H1 (cell line): ENCODE results near the gene SLC22A3. TPM values are rescaled to one million over a fixed set of nuclear protein-coding genes. Genes with fewer than 3 reads are reported as not detected.

Experiments
- CHD7 ChIP-seq: fragments of 300-600 bp; sonication (generic); IDR thresholded peaks from 2 replicates; pipeline ENCODE4 v1.7.1; 2012; ENCODE audit warnings: low read length, moderate library complexity, mild to moderate bottlenecking, inconsistent platforms; ENCODE audit not compliant: insufficient replicate concordance
- E2F6 ChIP-seq: IDR thresholded peaks from 2 replicates; pipeline ENCODE4 v1.6.1; 2012; ENCODE audit warnings: inconsistent platforms
- JUN ChIP-seq: IDR thresholded peaks from 2 replicates; pipeline ENCODE4 v1.6.1; 2011; ENCODE audit warnings: low read depth, mild to moderate bottlenecking, improper control_type of control experiment, low read length
- POLR2A ChIP-seq, 2 experiments: IDR thresholded peaks; 1 replicate in 1 of 2; 2 replicates in 1 of 2; pipeline ENCODE4 v1.6.1; 2011; ENCODE audit warnings: low read depth in 2 of 2, low read length in 2 of 2, mild to moderate bottlenecking in 2 of 2; ENCODE audit errors: control extremely low read depth in 1 of 2
- RAD21 ChIP-seq, 2 experiments: IDR thresholded peaks in 1 of 2; conservative IDR thresholded peaks in 1 of 2; 2 replicates each; pipeline ENCODE4 v1.6.1; 2011; ENCODE audit warnings: low read depth in 2 of 2, low read length in 2 of 2, improper control_type of control experiment in 1 of 2, inconsistent platforms in 1 of 2, mild to moderate bottlenecking in 1 of 2, moderate library complexity in 1 of 2
- SIRT6 ChIP-seq: IDR thresholded peaks from one replicate; pipeline ENCODE4 v1.7.1; 2012; ENCODE audit warnings: low read length, inconsistent platforms
- SP1 ChIP-seq: IDR thresholded peaks from 2 replicates; pipeline ENCODE4 v1.6.1; 2011; ENCODE audit warnings: low read depth, low read length
- SP2 ChIP-seq: IDR thresholded peaks from 2 replicates; pipeline ENCODE4 v1.6.1; 2012; ENCODE audit warnings: mild to moderate bottlenecking, low read length, inconsistent platforms
- TAF7 ChIP-seq: optimal IDR thresholded peaks from 2 replicates; pipeline ENCODE3; 2011; ENCODE audit warnings: low read depth, mild to moderate bottlenecking, inconsistent platforms, low read length, moderate library complexity, borderline replicate concordance
- polyA plus RNA-seq, 7 experiments: library from polyadenylated mRNA; depleted of rRNA in 3 of 7; stranded (reverse) in 5 of 7; unstranded in 2 of 7; fragments of >200 nt in 5 of 7; fragments of 200-250 nt in 2 of 7; gene quantifications; 1 replicate in 5 of 7; 2 replicates in 1 of 7; 4 replicates in 1 of 7; pipeline versions ENCODE4 v1.2.1 to v1.2.3, GENCODE V29; 2011 to 2013; ENCODE audit warnings: missing spikeins in 2 of 7, mixed read lengths in 2 of 7
- total RNA-seq: library from RNA; stranded (reverse); fragmentation: NEBNext Ultra II Directional; extraction: Animal tissue kit (Norgen Biotek cat#: 25700); gene quantifications from 2 replicates; pipeline ENCODE4 v1.2.1, GENCODE V29; 2021

The SLC22A3 gene
- total and polyA plus RNA-seq, 2 of the 8 experiments (the other 6 are each of a cell fraction or from before 2014, with no cell fraction given), result 1.0 to 2.9 TPM

GRCh38 chr6:160424256-160424655, 76.1 kb downstream of the SLC22A3 start (continued):
- TF ChIP-seq CHD7 (no peak), SP1 (no peak), SP2 (no peak), SIRT6 (no peak), RAD21 (IDR thresholded peaks at IDR 0.05 in 1 of 2, conservative IDR thresholded peaks at IDR 0.05 in 1 of 2; ENCODE audit: low read depth in 2 of 2, low read length in 2 of 2) (no peak), TAF7 (no peak), E2F6 (no peak), POLR2A (IDR thresholded peaks at IDR 0.05; ENCODE audit: control extremely low read depth in 1 of 2, low read depth in 2 of 2, low read length in 2 of 2) (no peak), JUN (no peak)
